ENCODE data around the gene GRK3.
"Not testable (repeated sequence)": the region's sequence is repeated elsewhere in the genome, so short reads cannot be mapped to it uniquely, and the experiment has no call there.

GRK3 gene

DNA sequence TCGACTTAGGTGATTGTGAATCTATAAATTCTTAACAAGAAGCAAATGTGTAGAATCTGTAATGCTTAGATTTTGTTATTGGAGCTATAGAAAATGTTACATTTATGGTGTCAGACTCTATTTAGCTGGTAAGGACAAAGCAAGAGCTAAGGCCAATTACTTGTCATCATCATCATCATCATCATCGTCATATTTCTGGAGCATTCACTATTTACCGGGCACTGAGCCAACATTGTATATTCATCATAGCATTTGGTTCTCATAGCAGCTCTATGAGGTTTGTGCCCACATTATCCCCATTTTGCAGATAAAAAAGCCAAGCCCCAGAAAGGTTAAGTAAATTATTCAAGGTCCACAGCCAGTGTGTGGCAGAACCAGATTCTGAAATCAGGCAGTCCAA, 36.4 kb upstream of the GRK3 start:
- not testable (repeated sequence) for H3F3A ChIP-seq (ENCODE audit: insufficient read depth, low read length); H3K27me3 ChIP-seq (ENCODE audit: insufficient read depth, low read length); H3K9ac ChIP-seq (ENCODE audit: low read length); H3K4me3 ChIP-seq (ENCODE audit: low read depth, low read length, poor library complexity, severe bottlenecking); H3K79me2 ChIP-seq (ENCODE audit: insufficient read depth, low read length); H4K20me1 ChIP-seq (ENCODE audit: insufficient read depth, low read length); H3K27ac ChIP-seq (ENCODE audit: low read depth, low read length, poor library complexity, severe bottlenecking); H2AFZ ChIP-seq (ENCODE audit: low read length); H3K9me3 ChIP-seq (ENCODE audit: low read length); H3K9me2 ChIP-seq (ENCODE audit: low read depth, low read length); H3K4me2 ChIP-seq (ENCODE audit: low read length); H3K4me1 ChIP-seq (ENCODE audit: insufficient read depth, low read length, severe bottlenecking); H3K36me3 ChIP-seq (ENCODE audit: insufficient read depth, low read length)

DNA sequence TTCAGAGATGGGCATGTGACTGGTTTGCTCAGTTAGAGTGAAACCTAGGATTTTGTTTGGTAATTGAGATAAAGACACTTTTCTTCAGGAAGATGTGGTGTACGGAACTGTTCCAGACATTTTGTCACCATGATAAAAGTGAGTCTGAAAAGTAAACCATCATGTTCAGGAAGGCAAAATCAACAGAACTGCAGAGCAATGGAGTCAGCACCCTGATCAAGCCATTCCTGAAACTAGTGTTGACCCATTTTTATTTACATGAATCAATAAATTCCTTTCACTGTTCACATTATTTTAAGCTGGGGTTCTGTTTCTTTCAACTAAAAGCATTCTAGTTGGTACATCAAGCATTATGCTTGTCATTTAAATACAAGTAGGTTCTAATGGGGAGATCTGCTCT, 35.4 kb upstream of the GRK3 start:
- not testable (repeated sequence) for H3K9ac ChIP-seq (ENCODE audit: low read length); H2AFZ ChIP-seq (ENCODE audit: low read length); H3K4me2 ChIP-seq (ENCODE audit: low read length); H3K4me1 ChIP-seq (ENCODE audit: insufficient read depth, low read length, severe bottlenecking); H3K36me3 ChIP-seq (ENCODE audit: insufficient read depth, low read length); H3K27me3 ChIP-seq (ENCODE audit: insufficient read depth, low read length); H3K4me3 ChIP-seq (ENCODE audit: low read depth, low read length, poor library complexity, severe bottlenecking); H3K79me2 ChIP-seq (ENCODE audit: insufficient read depth, low read length); H3K9me2 ChIP-seq (ENCODE audit: low read depth, low read length); H3K27ac ChIP-seq (ENCODE audit: low read depth, low read length, poor library complexity, severe bottlenecking); H4K20me1 ChIP-seq (ENCODE audit: insufficient read depth, low read length); H3K9me3 ChIP-seq (ENCODE audit: low read length); H3F3A ChIP-seq (ENCODE audit: insufficient read depth, low read length)

DNA sequence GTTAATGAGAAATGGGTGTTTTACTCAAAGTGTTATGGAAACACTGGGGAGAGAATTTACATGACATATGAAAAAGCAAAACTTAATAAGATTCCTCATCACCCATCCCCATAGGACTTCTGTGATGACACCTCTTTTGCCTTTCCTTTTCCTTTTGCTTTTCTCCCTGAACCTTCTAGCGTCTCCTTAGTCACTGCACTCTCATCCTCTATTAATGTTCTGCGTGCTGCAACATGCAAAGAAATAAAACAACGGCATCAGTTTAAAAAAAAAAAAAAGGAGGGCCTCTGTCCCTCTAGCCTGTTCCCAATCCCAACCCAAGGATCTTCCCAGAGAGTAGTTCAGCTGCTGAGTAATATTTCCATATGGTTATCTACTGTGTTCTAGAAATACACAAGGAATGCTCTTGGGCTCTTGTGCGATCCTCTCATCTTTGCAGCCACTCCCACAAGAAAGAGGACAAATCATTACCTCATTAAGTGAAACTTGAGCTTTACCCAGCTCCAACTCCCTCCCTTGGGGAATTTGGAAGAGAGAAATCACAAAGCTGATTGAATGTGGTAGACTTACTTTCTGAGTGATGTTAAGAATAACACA, 34.8 kb upstream of the GRK3 start:
- not testable (repeated sequence) for H3K4me2 ChIP-seq (ENCODE audit: low read length); H3F3A ChIP-seq (ENCODE audit: insufficient read depth, low read length); H4K20me1 ChIP-seq (ENCODE audit: insufficient read depth, low read length); H3K79me2 ChIP-seq (ENCODE audit: insufficient read depth, low read length); H3K36me3 ChIP-seq (ENCODE audit: insufficient read depth, low read length); H3K9ac ChIP-seq (ENCODE audit: low read length); H3K9me3 ChIP-seq (ENCODE audit: low read length); H2AFZ ChIP-seq (ENCODE audit: low read length); H3K27me3 ChIP-seq (ENCODE audit: insufficient read depth, low read length); H3K4me1 ChIP-seq (ENCODE audit: insufficient read depth, low read length, severe bottlenecking); H3K9me2 ChIP-seq (ENCODE audit: low read depth, low read length); H3K4me3 ChIP-seq (ENCODE audit: low read depth, low read length, poor library complexity, severe bottlenecking); H3K27ac ChIP-seq (ENCODE audit: low read depth, low read length, poor library complexity, severe bottlenecking)

DNA sequence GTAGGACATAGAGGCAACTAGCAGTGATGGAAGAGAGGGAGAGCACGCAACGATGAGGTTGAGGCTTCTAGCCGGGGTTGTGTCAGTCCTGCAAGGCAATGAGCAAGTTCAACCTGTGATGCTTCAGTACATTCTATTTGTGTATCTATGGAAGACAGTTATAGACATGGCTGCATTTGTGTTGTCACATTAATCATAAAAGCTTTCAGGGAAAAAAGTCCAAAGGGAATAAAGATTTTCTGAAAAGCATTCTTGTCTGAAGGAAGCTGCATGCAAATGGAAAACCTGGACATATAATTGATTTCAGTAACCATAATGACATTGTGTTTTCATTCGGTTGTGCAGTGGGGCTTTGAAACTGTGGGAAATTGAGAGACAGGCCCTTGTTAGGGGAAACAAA, 32.8 kb upstream of the GRK3 start:
- not testable (repeated sequence) for H3K9me3 ChIP-seq (ENCODE audit: low read length); H3K36me3 ChIP-seq (ENCODE audit: insufficient read depth, low read length); H3K79me2 ChIP-seq (ENCODE audit: insufficient read depth, low read length); H3K4me1 ChIP-seq (ENCODE audit: insufficient read depth, low read length, severe bottlenecking); H3K27me3 ChIP-seq (ENCODE audit: insufficient read depth, low read length); H4K20me1 ChIP-seq (ENCODE audit: insufficient read depth, low read length); H3F3A ChIP-seq (ENCODE audit: insufficient read depth, low read length); H2AFZ ChIP-seq (ENCODE audit: low read length); H3K27ac ChIP-seq (ENCODE audit: low read depth, low read length, poor library complexity, severe bottlenecking); H3K9ac ChIP-seq (ENCODE audit: low read length); H3K9me2 ChIP-seq (ENCODE audit: low read depth, low read length); H3K4me2 ChIP-seq (ENCODE audit: low read length); H3K4me3 ChIP-seq (ENCODE audit: low read depth, low read length, poor library complexity, severe bottlenecking)

GRCh38 chr22:25534724-25535123, 29.8 kb upstream of the GRK3 start:
- Histone ChIP-seq H3K27me3 (ENCODE audit: insufficient read depth, low read length) (0 out of 2 replicates have a peak, but pooled peaks cover 4% of the 10 kb centered on the region), H2AFZ (ENCODE audit: low read length) (no peak overlapping the region), H3K36me3 (ENCODE audit: insufficient read depth, low read length) (no peaks in the 10 kb centered on the region), H3K9me3 (ENCODE audit: low read length) (no peaks in the 10 kb centered on the region), H3K4me2 (ENCODE audit: low read length) (no peak overlapping the region), H3K4me3 (ENCODE audit: low read depth, low read length, poor library complexity, severe bottlenecking) (no peak overlapping the region), H3K9me2 (ENCODE audit: low read depth, low read length) (no peaks in the 10 kb centered on the region), H4K20me1 (ENCODE audit: insufficient read depth, low read length) (no peaks in the 10 kb centered on the region), H3F3A (ENCODE audit: insufficient read depth, low read length) (no peaks in the 10 kb centered on the region), H3K4me1 (ENCODE audit: insufficient read depth, low read length, severe bottlenecking) (no peaks in the 10 kb centered on the region), H3K9ac (ENCODE audit: low read length) (no peak overlapping the region), H3K27ac (ENCODE audit: low read depth, low read length, poor library complexity, severe bottlenecking) (no peak overlapping the region), H3K79me2 (ENCODE audit: insufficient read depth, low read length) (no peaks in the 10 kb centered on the region)
- TF ChIP-seq CTCF (IDR thresholded peaks at IDR 0.05; ENCODE audit: low read length) (no peak), EZH2 (IDR thresholded peaks at IDR 0.05; ENCODE audit: borderline replicate concordance, low read length) (no peak)
